ENCODE results near the gene PRX. TPM values are rescaled to one million over a fixed set of nuclear protein-coding genes. Genes with fewer than 3 reads are reported as not detected.

The PRX gene
- total RNA-seq, 4 donors from 2014 or later = 454 to 667 (median 548) TPM

DNA sequence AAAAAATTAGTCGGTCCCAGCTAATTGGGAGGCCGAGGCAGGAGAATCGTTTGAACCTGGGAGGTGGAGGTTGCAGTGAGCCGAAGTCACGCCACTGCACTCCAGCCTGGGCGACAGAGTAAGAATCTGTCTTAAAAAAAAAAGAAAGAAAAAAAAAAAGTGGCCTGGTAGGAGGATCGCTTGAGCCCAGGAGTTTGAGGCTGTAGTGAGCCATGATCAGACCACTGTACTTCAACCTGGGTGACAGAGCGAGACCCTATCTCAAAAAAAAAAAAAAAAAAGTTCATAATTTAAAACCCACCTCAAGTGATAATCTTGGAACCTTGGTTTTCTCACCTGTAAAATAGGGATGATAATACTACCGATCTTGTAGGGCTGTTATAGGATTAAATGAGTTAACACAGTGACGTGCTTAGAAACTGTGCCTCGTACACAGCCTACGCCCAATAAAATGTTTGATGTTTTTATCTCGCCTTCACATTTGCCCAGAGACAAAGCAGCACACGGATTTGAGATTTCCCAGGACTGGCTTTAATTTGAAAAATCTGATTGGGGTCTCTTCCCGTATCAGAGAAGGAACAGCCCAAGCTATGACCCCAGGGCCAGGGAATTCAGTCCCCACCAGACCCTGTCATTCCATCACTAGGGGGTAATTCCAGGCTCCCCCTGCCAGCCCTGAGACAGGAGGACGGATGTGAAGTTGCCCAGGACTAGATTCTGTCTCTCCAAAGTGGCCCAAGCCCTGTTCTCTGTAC is 9.0 kb upstream of the PRX start:
- Histone ChIP-seq H3K4me3 (peak overlapping the region; percentile 35 to 81 (median 69)), H3K9me3 (no peaks in the 10 kb centered on the region), H3K4me1 (peaks cover 0 to 59% (median 33%) of the 10 kb centered on the region in 4 donors), H3K36me3 (peaks cover 0 to 13% (median 7%) of the 10 kb centered on the region in 3 donors), H3K27me3 (no peaks in the 10 kb centered on the region), H3K27ac (peak overlapping the region; percentile 95 to 100 (median 98))
- 62 to 73% methylated on average over 16 of the region's 16 CpGs for WGBS, 2 donors
- TF ChIP-seq POLR2A (IDR thresholded peaks at IDR 0.05) (no peak), EP300 (IDR thresholded peaks at IDR 0.05) (peak in 1 of 2 donors; percentile 9)
- DNase-seq (ENCODE audit: low spot score in 2 of 2) = no peak

DNA sequence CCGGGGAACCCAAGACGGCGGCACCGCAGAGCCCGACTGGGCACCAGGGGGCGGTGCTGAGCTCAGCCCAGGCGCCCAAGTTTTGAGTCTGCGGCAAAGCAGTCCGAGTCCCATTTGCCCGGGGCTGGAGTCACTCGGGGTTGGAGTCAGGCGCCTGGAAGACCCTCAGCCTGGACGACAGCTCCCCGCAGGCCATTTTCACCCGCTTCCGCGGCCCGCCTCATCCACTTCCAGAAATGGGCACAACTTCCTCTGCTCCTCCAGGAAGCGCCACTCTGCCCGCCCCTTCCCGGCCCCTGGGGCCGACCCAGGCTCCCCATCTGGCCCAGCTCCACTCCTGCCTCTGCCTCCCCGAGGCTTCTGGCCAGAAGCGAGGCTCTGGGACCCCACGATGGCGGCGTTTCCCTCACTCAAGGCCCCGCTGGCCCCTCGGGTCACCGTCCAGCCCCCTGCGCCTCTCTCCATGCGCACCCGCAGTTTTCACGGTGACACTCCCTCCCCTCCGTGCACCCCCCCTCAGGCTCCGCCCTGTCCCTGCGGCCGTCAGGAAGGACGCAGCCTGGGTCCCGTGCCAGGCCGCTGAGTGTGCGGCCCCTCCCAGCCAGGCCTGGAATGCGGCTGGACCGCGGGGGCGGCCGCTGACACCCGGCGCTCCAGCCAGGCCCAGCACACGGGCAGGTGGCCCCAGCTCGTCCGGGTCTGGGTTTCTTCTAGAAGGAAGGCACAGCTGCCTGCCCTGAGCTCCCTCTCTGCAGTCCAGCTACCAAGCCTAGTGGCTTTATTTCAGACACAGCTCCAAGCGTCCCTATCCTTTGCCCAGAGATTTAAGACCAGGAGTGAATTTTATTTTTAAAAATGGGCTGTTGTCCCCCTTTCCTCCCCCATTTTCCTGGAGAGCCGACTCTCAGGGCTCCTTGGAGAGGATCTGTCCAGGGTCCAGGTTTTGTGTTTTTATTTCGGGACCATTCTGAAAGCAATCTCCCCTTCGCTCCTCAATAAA is 7.9 kb upstream of the PRX start:
- Histone ChIP-seq H3K4me1 (peaks cover 0 to 57% (median 27%) of the 10 kb centered on the region in 4 donors), H3K27me3 (no peaks in the 10 kb centered on the region), H3K36me3 (peaks cover 0 to 13% (median 7%) of the 10 kb centered on the region in 3 donors), H3K27ac (peak overlapping the region; percentile 95 to 100 (median 98)), H3K9me3 (no peaks in the 10 kb centered on the region), H3K4me3 (peak overlapping the region; percentile 35 to 81 (median 69))
- peak; percentile 87 to 89 for DNase-seq (ENCODE audit: low spot score in 2 of 2)
- TF ChIP-seq POLR2A (IDR thresholded peaks at IDR 0.05) = peak; percentile 89 to 97
- TF ChIP-seq EP300 (IDR thresholded peaks at IDR 0.05) = peak; percentile 93 to 99
- TF ChIP-seq, protein P1, sequence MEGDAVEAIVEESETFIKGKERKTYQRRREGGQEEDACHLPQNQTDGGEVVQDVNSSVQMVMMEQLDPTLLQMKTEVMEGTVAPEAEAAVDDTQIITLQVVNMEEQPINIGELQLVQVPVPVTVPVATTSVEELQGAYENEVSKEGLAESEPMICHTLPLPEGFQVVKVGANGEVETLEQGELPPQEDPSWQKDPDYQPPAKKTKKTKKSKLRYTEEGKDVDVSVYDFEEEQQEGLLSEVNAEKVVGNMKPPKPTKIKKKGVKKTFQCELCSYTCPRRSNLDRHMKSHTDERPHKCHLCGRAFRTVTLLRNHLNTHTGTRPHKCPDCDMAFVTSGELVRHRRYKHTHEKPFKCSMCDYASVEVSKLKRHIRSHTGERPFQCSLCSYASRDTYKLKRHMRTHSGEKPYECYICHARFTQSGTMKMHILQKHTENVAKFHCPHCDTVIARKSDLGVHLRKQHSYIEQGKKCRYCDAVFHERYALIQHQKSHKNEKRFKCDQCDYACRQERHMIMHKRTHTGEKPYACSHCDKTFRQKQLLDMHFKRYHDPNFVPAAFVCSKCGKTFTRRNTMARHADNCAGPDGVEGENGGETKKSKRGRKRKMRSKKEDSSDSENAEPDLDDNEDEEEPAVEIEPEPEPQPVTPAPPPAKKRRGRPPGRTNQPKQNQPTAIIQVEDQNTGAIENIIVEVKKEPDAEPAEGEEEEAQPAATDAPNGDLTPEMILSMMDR (IDR thresholded peaks at IDR 0.05) = peak; percentile 95 to 98 (median 96)
- 2 to 4% methylated on average over 38 to 56 of the region's 56 CpGs for WGBS, 2 donors

DNA sequence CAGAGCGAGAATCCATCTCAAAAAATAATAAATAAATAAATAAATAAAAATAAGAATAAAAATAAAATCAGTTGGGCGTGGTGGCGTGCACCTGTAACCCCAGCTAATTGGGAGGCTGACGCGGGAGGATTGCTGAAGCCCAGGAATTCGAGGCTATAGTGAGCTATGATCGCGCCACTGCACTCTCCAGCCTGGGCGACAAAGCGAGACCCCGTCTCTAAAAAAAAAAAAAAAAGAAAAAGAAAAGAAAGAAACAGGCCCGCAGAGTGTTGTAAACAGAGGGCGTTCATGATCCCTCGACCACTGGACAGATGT is 7.2 kb upstream of the PRX start:
- H3K27ac ChIP-seq = peak overlapping the region; percentile 95 to 100 (median 98)
- TF ChIP-seq, protein P1 (IDR thresholded peaks at IDR 0.05) = no peak
- TF ChIP-seq EP300 (IDR thresholded peaks at IDR 0.05) = no peak
- no peak for TF ChIP-seq POLR2A (IDR thresholded peaks at IDR 0.05)
- no peaks in the 10 kb centered on the region for H3K27me3 ChIP-seq
- DNase-seq (ENCODE audit: low spot score in 2 of 2) = no peak
- H3K4me1 ChIP-seq = peaks cover 0 to 57% (median 27%) of the 10 kb centered on the region in 4 donors
- WGBS, 2 donors = 56 to 57% methylated on average over 14 of the region's 14 CpGs
- peaks cover 0 to 13% (median 7%) of the 10 kb centered on the region in 3 donors for H3K36me3 ChIP-seq
- peak overlapping the region; percentile 35 to 81 (median 69) for H3K4me3 ChIP-seq
- no peaks in the 10 kb centered on the region for H3K9me3 ChIP-seq

DNA sequence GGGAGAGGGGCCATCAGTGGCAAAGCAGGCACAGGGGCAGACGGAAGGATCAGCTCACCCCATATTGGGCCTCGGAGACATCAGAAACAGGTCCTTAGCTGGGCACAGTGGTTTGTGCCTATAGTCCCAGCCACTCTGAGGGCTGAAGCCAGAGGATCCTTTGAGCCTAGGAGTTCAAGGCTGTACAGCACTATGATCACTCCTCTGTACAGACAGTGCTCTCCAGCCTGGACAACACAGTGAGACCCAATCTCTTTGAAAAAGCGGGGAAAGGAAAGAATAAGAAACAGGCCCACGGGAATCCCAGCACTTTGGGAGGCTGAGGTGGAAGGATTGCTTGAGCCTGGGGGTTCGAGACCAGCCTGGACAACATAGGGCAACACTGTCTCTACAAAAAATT is 6.6 kb upstream of the PRX start:
- peaks cover 0 to 13% (median 7%) of the 10 kb centered on the region in 3 donors for H3K36me3 ChIP-seq
- H3K4me1 ChIP-seq = peaks cover 0 to 62% (median 27%) of the 10 kb centered on the region in 4 donors
- no peaks in the 10 kb centered on the region for H3K27me3 ChIP-seq
- no peak for DNase-seq (ENCODE audit: low spot score in 2 of 2)
- no peaks in the 10 kb centered on the region for H3K9me3 ChIP-seq
- TF ChIP-seq POLR2A (IDR thresholded peaks at IDR 0.05) (no peak), EP300 (IDR thresholded peaks at IDR 0.05) (no peak)
- TF ChIP-seq, protein P1 (IDR thresholded peaks at IDR 0.05) = no peak
- WGBS, 2 donors = 91 to 94% methylated on average over 5 of the region's 5 CpGs
- peak overlapping the region in 2 of 4 donors; percentile 95 to 100 for H3K27ac ChIP-seq
- no peak overlapping the region for H3K4me3 ChIP-seq

DNA sequence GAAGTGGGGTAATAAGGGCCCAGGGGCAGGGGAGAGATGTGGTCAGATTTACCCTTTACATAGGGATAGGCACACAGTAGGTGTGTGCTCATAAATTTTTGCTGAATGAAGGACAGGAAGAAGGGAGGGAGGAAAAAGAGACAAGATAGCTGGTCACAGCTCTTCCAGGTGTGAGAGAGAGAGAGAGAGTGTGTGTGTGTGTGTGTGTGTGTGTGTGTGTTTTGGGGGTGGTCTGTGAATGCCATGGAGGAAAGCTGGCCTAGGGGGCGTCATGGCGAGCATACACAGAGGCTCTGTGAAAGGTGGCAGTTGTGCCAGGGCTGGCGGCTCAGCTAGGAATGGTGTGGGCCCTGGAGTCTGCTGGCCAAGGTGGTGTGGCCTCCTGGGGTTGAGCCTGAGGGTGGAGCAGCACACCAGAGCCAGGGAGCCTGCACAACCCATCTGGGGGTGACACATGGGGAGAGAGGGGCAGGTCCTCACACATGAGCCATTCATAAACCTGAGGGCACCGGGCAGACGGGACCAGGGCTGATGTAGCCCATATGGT is 6.0 kb upstream of the PRX start:
- no peaks in the 10 kb centered on the region for H3K9me3 ChIP-seq
- H3K4me3 ChIP-seq = no peak overlapping the region
- peaks cover 0 to 13% (median 7%) of the 10 kb centered on the region in 3 donors for H3K36me3 ChIP-seq
- peak overlapping the region in 2 of 4 donors; percentile 95 to 100 for H3K27ac ChIP-seq
- DNase-seq (ENCODE audit: low spot score in 2 of 2) = no peak
- H3K4me1 ChIP-seq = peaks cover 0 to 58% (median 22%) of the 10 kb centered on the region in 4 donors
- TF ChIP-seq EP300 (IDR thresholded peaks at IDR 0.05) (no peak), POLR2A (IDR thresholded peaks at IDR 0.05) (no peak)
- TF ChIP-seq, protein P1 (IDR thresholded peaks at IDR 0.05) = no peak
- no peaks in the 10 kb centered on the region for H3K27me3 ChIP-seq
- WGBS, 2 donors = 58 to 59% methylated on average over 5 of the region's 5 CpGs
